Muscle layer of colon (tissue), 2 donors: Measurements from ENCODE around the gene SCGB1C2.

Experiments used
- H3K27ac ChIP-seq: one replicate; pipeline ENCODE4 v1.7.0; 2013; ENCODE audit warnings: low read depth, mild to moderate bottlenecking, low read length, moderate library complexity
- H3K27me3 ChIP-seq, 2 donors: one replicate each; pipeline ENCODE4 v1.7.0; 2013; ENCODE audit warnings: low read length in 2 of 2, mild to moderate bottlenecking in 2 of 2; ENCODE audit not compliant: insufficient read depth in 2 of 2, control insufficient read depth in 1 of 2
- H3K36me3 ChIP-seq: one replicate; pipeline ENCODE4 v1.7.0; 2013; ENCODE audit warnings: mild to moderate bottlenecking, low read length; ENCODE audit not compliant: insufficient read depth
- H3K4me1 ChIP-seq: one replicate; pipeline ENCODE4 v1.7.0; 2013; ENCODE audit warnings: mild to moderate bottlenecking, low read length; ENCODE audit not compliant: insufficient read depth
- H3K4me3 ChIP-seq, 2 donors: one replicate each; pipeline ENCODE4 v1.7.0; 2013; ENCODE audit warnings: low read length in 2 of 2, low read depth in 1 of 2, mild to moderate bottlenecking in 1 of 2, moderate library complexity in 1 of 2
- H3K9ac ChIP-seq: one replicate; pipeline ENCODE4 v1.7.0; 2013; ENCODE audit warnings: low read length
- H3K9me3 ChIP-seq: one replicate; pipeline ENCODE4 v1.7.0; 2013; ENCODE audit warnings: mild to moderate bottlenecking, low read length
- donor health status: abdominal sarcoma.
- donor health status: Adenocarcinoma of cecum.

Gene SCGB1C2

DNA sequence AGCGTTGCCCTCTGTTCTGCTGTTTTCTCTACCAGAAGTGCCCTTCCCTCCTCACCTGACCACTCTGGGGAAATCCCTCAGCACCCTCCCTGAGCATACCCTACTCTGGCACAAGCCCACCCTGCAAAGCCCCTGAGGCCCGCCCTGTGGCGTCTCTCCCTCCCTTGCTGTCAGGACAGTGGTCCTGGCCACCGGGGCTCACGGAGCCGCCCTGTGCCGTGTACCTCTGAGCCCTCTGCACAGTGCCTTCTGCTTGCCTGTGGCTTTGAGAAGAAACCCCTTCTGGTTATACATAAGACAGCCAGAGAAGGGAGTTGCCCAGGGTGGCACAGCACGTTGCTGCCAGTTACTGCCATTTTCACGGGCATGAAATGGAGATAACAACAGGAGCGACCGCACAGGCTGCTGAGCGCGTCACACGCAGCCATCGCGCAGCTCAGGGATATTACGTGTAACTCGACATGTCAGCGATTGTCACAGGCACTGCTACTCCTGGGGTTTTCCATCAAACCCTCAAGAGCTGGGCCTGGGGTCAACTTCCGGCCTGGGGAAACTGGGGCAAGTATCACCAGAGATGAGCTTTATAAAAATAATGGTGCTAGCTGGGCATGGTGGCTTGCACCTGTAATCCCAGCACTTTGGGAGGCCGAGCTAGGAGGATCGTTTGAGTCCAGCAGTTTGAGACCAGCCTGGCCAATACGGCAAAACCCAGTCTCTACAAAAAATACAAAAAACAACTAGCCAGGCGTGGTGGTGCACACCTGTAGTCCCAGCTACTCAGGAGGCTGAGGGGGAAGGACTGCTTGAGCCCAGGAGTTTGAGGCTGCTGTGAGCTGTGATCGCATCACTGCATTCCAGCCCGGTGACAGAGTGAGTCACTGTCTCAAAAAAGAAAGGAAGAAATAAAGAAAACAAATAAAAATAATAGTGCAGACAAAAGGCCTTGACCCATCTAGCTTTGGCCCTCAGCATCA lies 14.8 kb downstream of the SCGB1C2 start:
- no peak overlapping the region for H3K4me3 ChIP-seq
- no peaks in the 10 kb centered on the region for H3K36me3 ChIP-seq
- H3K4me1 ChIP-seq, result no peaks in the 10 kb centered on the region
- H3K27me3 ChIP-seq, result no peaks in the 10 kb centered on the region
- H3K9me3 ChIP-seq, result no peaks in the 10 kb centered on the region
- no peak overlapping the region for H3K27ac ChIP-seq
- H3K9ac ChIP-seq, result no peak overlapping the region

DNA sequence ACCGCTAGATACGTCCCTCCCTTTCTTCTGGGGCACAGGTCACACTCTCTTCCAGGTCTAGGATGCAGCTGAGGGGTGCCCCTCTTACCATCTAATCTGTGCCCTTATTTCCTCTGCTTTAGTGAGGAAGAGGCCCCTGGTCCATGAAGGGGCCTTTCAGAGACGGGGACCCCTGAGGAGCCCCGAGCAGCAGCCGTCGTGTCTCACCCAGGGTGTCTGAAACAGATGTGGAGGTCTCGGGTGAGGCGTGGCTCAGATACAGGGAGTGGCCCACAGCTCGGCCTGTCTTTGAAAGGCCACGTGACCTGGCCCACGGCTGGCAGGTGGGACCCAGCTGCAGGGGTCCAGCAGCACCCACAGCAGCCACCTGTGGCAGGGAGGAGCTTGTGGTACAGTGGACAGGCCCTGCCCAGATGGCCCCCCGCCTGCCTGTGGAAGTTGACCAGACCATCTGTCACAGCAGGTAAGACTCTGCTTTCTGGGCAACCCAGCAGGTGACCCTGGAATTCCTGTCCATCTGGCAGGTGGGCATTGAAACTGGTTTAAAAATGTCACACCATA lies 15.6 kb downstream of the SCGB1C2 start:
- Histone ChIP-seq H3K27ac (no peak overlapping the region), H3K9ac (no peak overlapping the region), H3K27me3 (no peaks in the 10 kb centered on the region), H3K36me3 (no peaks in the 10 kb centered on the region), H3K4me3 (no peak overlapping the region), H3K4me1 (no peaks in the 10 kb centered on the region), H3K9me3 (no peaks in the 10 kb centered on the region)

DNA sequence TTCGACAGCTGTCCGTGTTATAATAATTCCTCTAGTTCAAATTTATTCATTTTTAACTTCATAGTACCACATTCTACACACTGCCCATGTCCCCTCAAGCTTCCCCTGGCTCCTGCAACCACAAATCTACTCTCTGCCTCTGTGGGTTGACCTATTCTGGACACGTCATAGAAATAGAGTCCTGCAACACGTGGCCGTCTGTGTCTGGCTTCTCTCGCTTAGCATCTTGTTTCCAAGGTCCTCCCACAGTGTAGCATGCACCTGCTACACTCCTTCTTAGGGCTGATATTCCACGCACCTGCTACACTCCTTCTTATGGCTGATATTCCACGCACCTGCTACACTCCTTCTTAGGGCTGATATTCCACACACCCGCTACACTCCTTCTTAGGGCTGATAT lies 16.5 kb downstream of the SCGB1C2 start:
- Histone ChIP-seq H3K9ac (no peak overlapping the region), H3K4me3 (no peak overlapping the region), H3K9me3 (no peaks in the 10 kb centered on the region), H3K36me3 (no peaks in the 10 kb centered on the region), H3K27me3 (no peaks in the 10 kb centered on the region), H3K27ac (no peak overlapping the region), H3K4me1 (no peaks in the 10 kb centered on the region)

DNA sequence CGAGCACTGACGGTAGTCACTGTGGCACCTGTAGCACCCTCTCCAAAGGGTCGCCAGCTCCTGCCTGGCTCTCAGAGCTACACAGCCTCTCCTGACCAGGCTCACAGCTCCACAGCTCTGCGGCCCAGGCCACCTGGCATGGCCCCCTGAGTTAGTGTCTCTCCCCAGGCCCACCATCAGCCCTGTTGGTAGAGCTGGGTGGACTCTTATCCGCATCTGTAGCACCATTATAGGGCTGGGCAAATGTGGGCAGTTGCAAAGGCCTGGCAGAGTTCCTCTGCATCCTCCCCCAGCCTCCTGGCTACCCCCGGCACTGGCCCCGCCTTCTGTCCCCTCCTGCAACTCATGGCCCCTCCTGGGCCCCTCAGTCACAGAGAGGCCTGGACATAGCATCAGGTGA lies 18.2 kb downstream of the SCGB1C2 start:
- no peaks in the 10 kb centered on the region for H3K36me3 ChIP-seq
- H3K27ac ChIP-seq, result no peak overlapping the region

DNA sequence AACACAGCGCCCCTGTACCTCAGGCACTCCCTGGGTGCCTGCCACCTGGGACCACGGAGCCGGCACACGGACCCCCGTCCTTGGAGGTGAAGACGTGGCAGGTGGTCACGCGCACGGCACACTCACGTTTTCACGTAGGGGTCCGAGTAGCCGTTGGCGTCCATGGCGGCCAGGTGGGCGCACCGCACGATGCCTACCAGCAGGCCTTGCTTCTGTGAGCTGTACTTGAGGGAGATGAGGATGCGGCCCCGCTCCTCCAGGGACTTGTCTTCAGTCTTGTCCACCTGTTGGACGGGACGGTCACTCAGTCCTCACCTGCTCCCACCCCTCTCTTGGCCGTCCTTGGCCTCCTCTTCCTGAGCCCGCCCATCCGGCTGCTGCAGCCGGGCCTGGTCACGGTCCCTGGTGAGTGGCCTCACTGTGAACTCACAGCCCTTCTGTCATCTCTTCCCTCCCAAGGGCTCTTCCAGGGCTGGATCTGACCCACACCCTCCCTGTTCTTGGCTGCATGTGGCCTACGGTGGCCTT lies 18.8 kb downstream of the SCGB1C2 start:
- Histone ChIP-seq H3K36me3 (no peaks in the 10 kb centered on the region), H3K27ac (no peak overlapping the region)

More for the DNA sequence above, 18.2 kb downstream of the SCGB1C2 start:
- Histone ChIP-seq H3K27me3 (no peaks in the 10 kb centered on the region), H3K4me1 (no peaks in the 10 kb centered on the region), H3K9ac (no peak overlapping the region), H3K4me3 (no peak overlapping the region), H3K9me3 (no peaks in the 10 kb centered on the region)

DNA sequence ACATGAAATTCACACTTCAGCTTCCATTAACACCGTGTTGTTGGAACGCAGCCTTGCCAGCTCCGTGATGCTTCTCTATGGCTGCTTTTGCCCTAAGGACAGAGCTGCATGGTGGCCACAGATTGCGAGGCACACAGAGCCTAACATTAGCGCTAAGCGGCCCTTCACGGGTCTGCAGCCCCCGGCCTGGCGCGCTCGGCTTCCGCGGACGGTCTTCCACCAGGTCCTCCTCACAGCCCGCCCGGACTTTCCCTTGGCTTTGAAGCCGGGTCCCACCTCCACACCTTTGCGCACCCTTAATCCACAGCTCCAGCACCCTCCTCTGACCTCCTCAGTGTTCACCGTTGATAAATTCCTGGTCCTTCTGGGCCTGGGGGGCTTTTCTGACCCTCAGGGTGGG lies 19.6 kb downstream of the SCGB1C2 start:
- H3K4me1 ChIP-seq, result no peaks in the 10 kb centered on the region
- no peaks in the 10 kb centered on the region for H3K36me3 ChIP-seq
- H3K27me3 ChIP-seq, result no peaks in the 10 kb centered on the region
- H3K27ac ChIP-seq, result no peak overlapping the region
- H3K9me3 ChIP-seq, result no peaks in the 10 kb centered on the region
- no peak overlapping the region for H3K4me3 ChIP-seq
- H3K9ac ChIP-seq, result no peak overlapping the region

More for the DNA sequence above, 18.8 kb downstream of the SCGB1C2 start:
- H3K27me3 ChIP-seq, result no peaks in the 10 kb centered on the region
- H3K9ac ChIP-seq, result no peak overlapping the region
- H3K4me3 ChIP-seq, result no peak overlapping the region
- no peaks in the 10 kb centered on the region for H3K9me3 ChIP-seq
- H3K4me1 ChIP-seq, result no peaks in the 10 kb centered on the region

DNA sequence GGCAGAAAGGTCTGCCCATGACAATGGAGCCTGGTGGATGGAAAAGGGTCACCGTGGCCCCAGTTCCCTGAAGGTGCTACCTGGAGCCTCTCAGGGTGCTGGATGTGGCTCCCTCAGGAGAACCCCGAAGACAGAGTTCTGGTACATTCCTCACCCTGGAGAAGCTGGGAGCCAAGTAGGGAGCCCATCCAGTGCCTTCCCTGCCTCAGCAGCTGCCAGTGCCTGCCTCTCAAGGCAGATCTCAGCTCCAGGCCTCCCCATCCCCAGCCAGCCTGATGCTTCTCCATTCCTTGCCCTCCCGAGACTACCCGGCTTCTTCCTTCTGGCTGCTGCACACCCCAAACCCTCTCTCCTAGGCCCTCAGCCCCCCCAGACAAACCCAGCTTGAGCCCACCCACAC lies 20.5 kb downstream of the SCGB1C2 start:
- Histone ChIP-seq H3K36me3 (no peaks in the 10 kb centered on the region), H3K4me1 (no peaks in the 10 kb centered on the region), H3K9me3 (no peaks in the 10 kb centered on the region), H3K9ac (no peak overlapping the region), H3K4me3 (no peak overlapping the region), H3K27me3 (no peaks in the 10 kb centered on the region), H3K27ac (no peak overlapping the region)

DNA sequence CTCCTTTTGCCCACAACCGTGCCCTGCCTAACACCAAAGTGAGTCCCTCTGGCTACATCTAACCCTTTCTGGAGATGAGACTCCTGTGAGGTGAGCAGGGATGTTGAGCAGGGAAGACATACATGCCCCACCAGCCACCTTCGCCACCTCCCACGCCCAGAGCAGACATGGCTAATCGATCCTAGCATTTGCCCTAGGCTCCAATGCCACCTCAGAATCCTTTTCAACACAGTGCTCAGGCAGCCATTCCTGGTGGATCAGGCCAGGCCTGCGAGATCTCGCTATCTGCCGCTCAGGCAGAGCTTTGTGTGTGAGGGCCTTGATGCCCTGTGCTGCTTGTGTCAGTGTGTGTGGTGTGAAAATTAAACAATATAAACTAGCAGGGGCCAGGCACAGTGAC lies 21.0 kb downstream of the SCGB1C2 start:
- Histone ChIP-seq H3K4me3 (no peak overlapping the region), H3K27me3 (no peaks in the 10 kb centered on the region), H3K27ac (no peak overlapping the region), H3K9me3 (no peaks in the 10 kb centered on the region), H3K9ac (no peak overlapping the region), H3K4me1 (no peaks in the 10 kb centered on the region), H3K36me3 (no peaks in the 10 kb centered on the region)

DNA sequence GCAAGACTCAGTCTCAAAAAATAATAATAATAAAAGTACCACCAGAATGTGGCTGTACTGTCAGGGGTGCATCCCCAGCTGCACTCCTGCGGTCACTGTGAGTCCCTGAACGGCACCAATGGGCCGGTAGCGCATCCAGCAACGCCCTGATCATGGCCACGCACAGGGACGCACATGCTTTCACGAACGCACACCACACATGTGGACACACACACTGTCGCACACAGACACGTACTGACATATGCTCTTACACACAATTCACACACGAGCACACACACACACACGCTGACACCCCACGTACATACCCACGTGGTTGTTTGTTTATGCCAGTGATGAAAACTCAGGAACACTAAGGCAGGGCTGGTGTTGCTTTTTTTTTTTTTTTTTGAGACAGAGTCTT lies 22.2 kb downstream of the SCGB1C2 start:
- Histone ChIP-seq H3K27me3 (no peaks in the 10 kb centered on the region), H3K4me3 (no peak overlapping the region), H3K27ac (no peak overlapping the region), H3K9me3 (no peaks in the 10 kb centered on the region), H3K9ac (no peak overlapping the region), H3K36me3 (no peaks in the 10 kb centered on the region), H3K4me1 (no peaks in the 10 kb centered on the region)

DNA sequence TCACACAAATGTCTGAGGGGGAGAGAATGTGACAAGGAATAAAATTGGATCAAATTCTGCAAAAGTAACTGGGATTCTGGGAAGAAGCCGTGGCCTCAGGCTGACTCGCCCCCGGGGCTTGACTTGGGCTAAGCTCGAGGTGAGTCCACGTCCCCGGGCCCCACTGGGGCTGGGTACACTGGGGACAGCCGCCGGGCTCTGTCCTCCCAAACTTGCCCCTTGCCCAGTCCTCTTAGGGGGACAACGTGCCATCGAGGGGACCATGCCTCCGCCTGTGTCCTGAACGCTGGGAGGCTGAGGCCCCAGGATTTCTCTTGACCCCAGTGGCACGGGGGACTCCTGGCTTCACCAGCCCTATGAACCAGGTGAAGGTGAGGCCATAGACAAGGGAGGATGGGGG lies 23.0 kb downstream of the SCGB1C2 start:
- Histone ChIP-seq H3K4me3 (no peak overlapping the region), H3K9me3 (no peaks in the 10 kb centered on the region), H3K36me3 (no peaks in the 10 kb centered on the region), H3K4me1 (no peaks in the 10 kb centered on the region), H3K27ac (no peak overlapping the region), H3K27me3 (no peaks in the 10 kb centered on the region), H3K9ac (no peak overlapping the region)

DNA sequence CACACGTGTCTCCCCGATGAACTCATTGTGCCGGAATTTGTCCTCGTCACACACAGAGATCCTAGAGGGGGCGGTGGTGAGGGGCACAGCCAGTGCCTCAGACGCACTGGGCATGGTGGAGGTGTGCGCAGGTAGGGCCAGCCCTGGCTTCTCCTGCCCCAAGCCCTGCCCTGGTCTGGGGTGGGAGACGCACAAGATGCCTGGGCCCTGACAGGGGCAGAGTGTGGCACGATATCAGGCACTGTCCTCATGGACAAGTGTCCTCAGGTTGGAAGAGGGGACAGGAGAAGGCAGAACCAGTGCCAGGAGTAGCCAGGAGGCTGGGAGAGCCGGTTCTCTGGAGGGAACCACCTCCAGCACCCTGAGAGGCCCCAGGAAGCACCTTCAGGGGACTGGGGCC lies 24.1 kb downstream of the SCGB1C2 start:
- Histone ChIP-seq H3K9ac (no peak overlapping the region), H3K4me1 (no peaks in the 10 kb centered on the region), H3K27ac (no peak overlapping the region), H3K27me3 (no peaks in the 10 kb centered on the region), H3K9me3 (no peaks in the 10 kb centered on the region), H3K4me3 (no peak overlapping the region), H3K36me3 (no peaks in the 10 kb centered on the region)
